ENCODE data around the gene NDUFS8. TPM values are rescaled to one million over a fixed set of nuclear protein-coding genes. Genes with fewer than 3 reads are reported as not detected.

Gene NDUFS8
- total and polyA plus RNA-seq, 10 of the 15 experiments (the other 5 are each of a cell fraction or from before 2014, with no cell fraction given) = 17.6 to 308 (median 120) TPM

- no peak for DNase-seq (ENCODE audit: low read depth, low spot score)
- peaks cover 3 to 15% of the 10 kb centered on the region in 2 experiments; a peak in 3 of 4 replicates for H3K36me3 ChIP-seq (ENCODE audit: control insufficient read depth in 2 of 2, insufficient read depth in 2 of 2, low read length in 1 of 2)
- no peak for TF ChIP-seq SIX5 (IDR thresholded peaks at IDR 0.05; ENCODE audit: low read depth, low read length, severe bottlenecking)
- TF ChIP-seq MYB (IDR thresholded peaks at IDR 0.05; ENCODE audit: borderline replicate concordance, low read depth, low read length) = no peak
- no peak for TF ChIP-seq NFYA (IDR thresholded peaks at IDR 0.05; ENCODE audit: borderline replicate concordance, low read depth, low read length)
- no peak for TF ChIP-seq ATF3 (IDR thresholded peaks at IDR 0.05; ENCODE audit: borderline replicate concordance, extremely low read depth, low read depth, low read length)
- no peak for TF ChIP-seq MLLT1 (IDR thresholded peaks at IDR 0.05)
- no peak for TF ChIP-seq ZNF274 (IDR thresholded peaks at IDR 0.05; ENCODE audit: insufficient read depth, insufficient read length)
- no peak for TF ChIP-seq RBBP5 (conservative IDR thresholded peaks at IDR 0.05)
- TF ChIP-seq CHD1 (IDR thresholded peaks at IDR 0.05; ENCODE audit: low read depth, low read length) = no peak
- no peak for TF ChIP-seq TAF1 (IDR thresholded peaks at IDR 0.05; ENCODE audit: borderline replicate concordance, low read depth, low read length)
- TF ChIP-seq SMARCA5 (IDR thresholded peaks at IDR 0.05) = no peak
- no peak for TF ChIP-seq DPF2 (IDR thresholded peaks at IDR 0.05)
- no peak for TF ChIP-seq IKZF2 (IDR thresholded peaks at IDR 0.05)
- ChIA-PET SMC1A (ENCODE audit: uncharacterized antibody, unreplicated experiment) (no interaction called here), RAD21 (ENCODE audit: unreplicated experiment) (no interaction called here), CTCF (no interaction called here), POLR2A (no interaction called here)
- intact Hi-C loops (cut with micrococcal nuclease; ENCODE audit: unreplicated experiment) = loop anchor here (5.0 kb wide), 1 partner anchor 84 kb away; no protein-coding TSS in a partner anchor
- no TSS peak for BruUV-seq (replicated peaks)
- no peak overlapping the region for H3K4me2 ChIP-seq (ENCODE audit: control insufficient read depth, insufficient read depth)
- ATAC-seq = no peak
- no peak overlapping the region for H3K4me3 ChIP-seq
- no peaks in the 10 kb centered on the region for H3K9me3 ChIP-seq (replicated peaks; ENCODE audit: control insufficient read depth, insufficient read depth, low read length)
- H3K79me2 ChIP-seq (ENCODE audit: control insufficient read depth, insufficient read depth, low read length) = peaks cover 18% of the 10 kb centered on the region
- H3K9ac ChIP-seq (ENCODE audit: control insufficient read depth, insufficient read depth, low read length) = no peak overlapping the region
- WGBS (ENCODE audit: insufficient coverage, insufficient replicate concordance, low lambda C conversion rate, missing lambda C conversion rate) = 96% methylated on average over 25 of the region's 29 CpGs
- H3K27me3 ChIP-seq (replicated peaks in 1 of 2; ENCODE audit: control insufficient read depth in 2 of 2, insufficient read depth in 2 of 2, low read length in 1 of 2) = no peaks in the 10 kb centered on the region
- no peak for FAIRE-seq
- H4K20me1 ChIP-seq (ENCODE audit: control insufficient read depth, insufficient read depth) = no peaks in the 10 kb centered on the region
- no peak overlapping the region for H2AFZ ChIP-seq (ENCODE audit: control insufficient read depth, low read depth, low read length)
- no peak overlapping the region for H3K27ac ChIP-seq (ENCODE audit: control insufficient read depth, insufficient read depth)
- H3K4me1 ChIP-seq (ENCODE audit: control insufficient read depth, insufficient read depth, low read length) = peaks cover 16% of the 10 kb centered on the region
- in situ Hi-C loops (cut with MboI) = no loop called here
Observed at GRCh38 chr11:68032997-68033707, 2.7 kb downstream of the NDUFS8 start.

Measured in GM12878 (cell line).